ACC112 (cell line): ENCODE measurements around the gene PPIC.

Source experiments
- H2AFZ ChIP-seq: fragments of 200-600 bp; sonication (generic); one replicate; pipeline ENCODE4 v1.6.0; 2017; ENCODE audit warnings: antibody characterized with exemption, low read length; ENCODE audit not compliant: unreplicated experiment
- H3K27ac ChIP-seq: fragments of 200-600 bp; sonication (generic); 2 replicates; pipeline ENCODE4 v1.5.1; 2014; ENCODE audit warnings: low read depth, mild to moderate bottlenecking, antibody characterized with exemption, low read length, moderate library complexity
- H3K27me3 ChIP-seq: fragments of 200-600 bp; sonication (generic); 2 replicates; pipeline ENCODE4 v1.6.1; 2014; ENCODE audit warnings: mild to moderate bottlenecking, antibody characterized with exemption, low read length, moderate library complexity, mixed read lengths; ENCODE audit not compliant: insufficient read depth
- H3K36me3 ChIP-seq: fragments of 200-600 bp; sonication (generic); 2 replicates; pipeline ENCODE4 v1.6.1; 2016; ENCODE audit warnings: mild to moderate bottlenecking, antibody characterized with exemption, low read length, moderate library complexity, mixed read lengths; ENCODE audit not compliant: insufficient read depth
- H3K4me1 ChIP-seq: fragments of 200-600 bp; sonication (generic); one replicate; pipeline ENCODE4 v1.6.1; 2016; ENCODE audit warnings: low read length, mixed read lengths; ENCODE audit not compliant: insufficient read depth, unreplicated experiment, control insufficient read depth
- H3K4me3 ChIP-seq: fragments of 200-600 bp; sonication (generic); 2 replicates; pipeline ENCODE4 v1.5.1; 2014; ENCODE audit warnings: mild to moderate bottlenecking, low read depth, low read length
- H3K79me2 ChIP-seq: fragments of 200-600 bp; sonication (generic); one replicate; pipeline ENCODE4 v1.6.0; 2016; ENCODE audit warnings: low read length; ENCODE audit not compliant: control insufficient read depth, unreplicated experiment, insufficient read depth

The PPIC gene

GRCh38 chr5:123007754-123008153 is 28.8 kb downstream of the PPIC start:
- Histone ChIP-seq H3K27me3 (no peaks in the 10 kb centered on the region), H2AFZ (no peak overlapping the region)

GRCh38 chr5:123007182-123007581 is 29.3 kb downstream of the PPIC start:
- Histone ChIP-seq H3K36me3 (no peaks in the 10 kb centered on the region; the same call in 1 of the 2 replicates), H2AFZ (no peak overlapping the region), H3K4me3 (no peak overlapping the region)

More at GRCh38 chr5:123007754-123008153, 28.8 kb downstream of the PPIC start:
- Histone ChIP-seq H3K4me3 (no peak overlapping the region), H3K36me3 (no peaks in the 10 kb centered on the region; the same call in 1 of the 2 replicates), H3K27ac (no peak overlapping the region), H3K4me1 (no peaks in the 10 kb centered on the region), H3K79me2 (no peaks in the 10 kb centered on the region)

GRCh38 chr5:123001808-123002207 is 34.7 kb downstream of the PPIC start:
- Histone ChIP-seq H3K79me2 (no peaks in the 10 kb centered on the region), H3K4me1 (no peaks in the 10 kb centered on the region), H3K27ac (no peak overlapping the region), H2AFZ (no peak overlapping the region), H3K4me3 (no peak overlapping the region), H3K36me3 (no peaks in the 10 kb centered on the region), H3K27me3 (no peaks in the 10 kb centered on the region)

More at GRCh38 chr5:123007182-123007581, 29.3 kb downstream of the PPIC start:
- Histone ChIP-seq H3K27me3 (no peaks in the 10 kb centered on the region), H3K4me1 (no peaks in the 10 kb centered on the region), H3K79me2 (no peaks in the 10 kb centered on the region), H3K27ac (no peak overlapping the region)

- Histone ChIP-seq H3K4me3 (no peak overlapping the region), H2AFZ (no peak overlapping the region), H3K4me1 (no peaks in the 10 kb centered on the region), H3K27ac (no peak overlapping the region), H3K79me2 (no peaks in the 10 kb centered on the region), H3K27me3 (no peaks in the 10 kb centered on the region), H3K36me3 (no peaks in the 10 kb centered on the region)
These were observed 35.8 kb downstream of the PPIC start for GRCh38 chr5:123000731-123001130.

GRCh38 chr5:122999947-123000563 is 36.5 kb downstream of the PPIC start:
- H2AFZ ChIP-seq = no peak overlapping the region
- no peaks in the 10 kb centered on the region for H3K27me3 ChIP-seq
- H3K36me3 ChIP-seq = no peaks in the 10 kb centered on the region
- no peaks in the 10 kb centered on the region for H3K79me2 ChIP-seq
- H3K4me3 ChIP-seq = no peak overlapping the region
- H3K27ac ChIP-seq = no peak overlapping the region
- H3K4me1 ChIP-seq = no peaks in the 10 kb centered on the region

- Histone ChIP-seq H3K4me3 (no peak overlapping the region), H3K27me3 (no peaks in the 10 kb centered on the region), H3K79me2 (no peaks in the 10 kb centered on the region), H2AFZ (no peak overlapping the region), H3K36me3 (no peaks in the 10 kb centered on the region), H3K27ac (no peak overlapping the region), H3K4me1 (no peaks in the 10 kb centered on the region)
These were observed 39.2 kb downstream of the PPIC start for GRCh38 chr5:122997294-122997693.

GRCh38 chr5:122996091-122996490 is 40.4 kb downstream of the PPIC start:
- no peaks in the 10 kb centered on the region for H3K4me1 ChIP-seq
- no peaks in the 10 kb centered on the region for H3K27me3 ChIP-seq
- H3K4me3 ChIP-seq = no peak overlapping the region
- no peaks in the 10 kb centered on the region for H3K79me2 ChIP-seq
- H2AFZ ChIP-seq = no peak overlapping the region
- H3K27ac ChIP-seq = no peak overlapping the region
- H3K36me3 ChIP-seq = no peaks in the 10 kb centered on the region

- no peak overlapping the region for H3K4me3 ChIP-seq
- H3K4me1 ChIP-seq = no peaks in the 10 kb centered on the region
- no peaks in the 10 kb centered on the region for H3K36me3 ChIP-seq
- H3K27me3 ChIP-seq = no peaks in the 10 kb centered on the region
- H3K27ac ChIP-seq = no peak overlapping the region
- no peak overlapping the region for H2AFZ ChIP-seq
- H3K79me2 ChIP-seq = no peaks in the 10 kb centered on the region
These were observed 50.4 kb downstream of the PPIC start for GRCh38 chr5:122985954-122986721.

- Histone ChIP-seq H3K4me1 (no peaks in the 10 kb centered on the region), H3K4me3 (no peak overlapping the region), H2AFZ (no peak overlapping the region), H3K36me3 (no peaks in the 10 kb centered on the region; the same call in 1 of the 2 replicates), H3K79me2 (no peaks in the 10 kb centered on the region), H3K27ac (no peak overlapping the region), H3K27me3 (no peaks in the 10 kb centered on the region)
These were observed 51.4 kb downstream of the PPIC start for GRCh38 chr5:122985006-122985700.

GRCh38 chr5:122984425-122984824 is 52.1 kb downstream of the PPIC start:
- Histone ChIP-seq H2AFZ (no peak overlapping the region), H3K36me3 (no peaks in the 10 kb centered on the region; the same call in 1 of the 2 replicates), H3K27ac (no peak overlapping the region), H3K4me3 (no peak overlapping the region), H3K4me1 (no peaks in the 10 kb centered on the region), H3K27me3 (no peaks in the 10 kb centered on the region), H3K79me2 (no peaks in the 10 kb centered on the region)
